HCT116 (cell line): ENCODE results near the gene HLA-DOA. TPM values are rescaled to one million over a fixed set of nuclear protein-coding genes. Genes with fewer than 3 reads are reported as not detected.

ENCODE experiments used
- ATAC-seq: fragments of 200-7000 bp; cut with Tn5 transposase; 2 replicates; pipeline ENCODE4 v1.9.1; 2020; ENCODE audit warnings: mild to moderate bottlenecking, moderate library complexity
- BruUV-seq: library from RNA; stranded (reverse); fragments of 400-500 nt; replicated peaks from 2 replicates; lab custom pipeline; 2021; lab: Mats Ljungman, UMichigan
- CTCF ChIA-PET: fragments of 300-600 bp; sonication (Branson Sonifier 250); formaldehyde crosslinking; loops from one replicate; lab custom pipeline; 2021; ENCODE audit warnings: antibody characterized with exemption; lab: Charles Lee
- POLR2A ChIA-PET: fragments of 300-600, 350-600 bp; sonication (Branson Sonifier 250); formaldehyde crosslinking; loops from one replicate; lab custom pipeline; 2021; ENCODE audit warnings: antibody characterized with exemption; lab: Charles Lee
- RAD21 ChIA-PET, 2 experiments: fragments of 300-600 bp; sonication (Branson Sonifier 250); formaldehyde crosslinking; loops; one replicate each; lab custom pipeline; 2023; ENCODE audit warnings: low total read pairs in 2 of 2; ENCODE audit not compliant: uncharacterized antibody in 2 of 2, unreplicated experiment in 2 of 2, low non-redundant PET in 1 of 2; lab: Charles Lee
- DNase-seq: peaks from one replicate; pipeline ENCODE4 v3.0.0-alpha.2; 2010; ENCODE audit warnings: low read depth, low spot score
- H2AFZ ChIP-seq: fragments of 200-600 bp; shearing (Covaris generic), sonication (generic); 2 replicates; pipeline ENCODE4 v1.6.1; 2017; ENCODE audit warnings: low read depth, mixed run types, mixed read lengths, antibody characterized with exemption, low read length; ENCODE audit not compliant: poor library complexity, severe bottlenecking
- H3K27ac ChIP-seq: 2 replicates; pipeline ENCODE4 v1.5.1; 2012; ENCODE audit warnings: low read depth, low read length
- H3K27me3 ChIP-seq: fragments of 200-600 bp; sonication (generic); 2 replicates; pipeline ENCODE4 v1.6.1; 2016; ENCODE audit warnings: mixed run types, low read length, mixed read lengths; ENCODE audit not compliant: insufficient read depth
- H3K36me3 ChIP-seq, 2 experiments: fragments of 200-500 bp in 1 of 2; fragments of 200-600 bp in 1 of 2; sonication (Bioruptor generic) in 1 of 2; sonication (generic) in 1 of 2; 2 replicates each; pipeline versions ENCODE4 v1.5.1 to v1.6.1; 2014 to 2016; ENCODE audit warnings: low read length in 2 of 2, inconsistent platforms in 1 of 2, mixed read lengths in 1 of 2, mixed run types in 1 of 2; ENCODE audit not compliant: insufficient read depth in 2 of 2, control insufficient read depth in 1 of 2
- H3K4me1 ChIP-seq, 2 experiments: fragments of 200-600 bp in 1 of 2; sonication (generic) in 1 of 2; 2 replicates each; pipeline versions ENCODE4 v1.5.1 to v1.6.1; 2012 to 2017; ENCODE audit warnings: low read length in 2 of 2, inconsistent platforms in 1 of 2, mild to moderate bottlenecking in 1 of 2, mixed read lengths in 1 of 2, mixed run types in 1 of 2, moderate library complexity in 1 of 2; ENCODE audit not compliant: insufficient read depth in 2 of 2, control insufficient read depth in 1 of 2
- H3K4me2 ChIP-seq: fragments of 200-600 bp; sonication (generic); 2 replicates; pipeline ENCODE4 v1.6.1; 2017; ENCODE audit warnings: mixed run types, low read length, mixed read lengths
- H3K4me3 ChIP-seq, 2 experiments: fragments of 200-600 bp in 1 of 2; sonication (generic) in 1 of 2; replicated peaks in 1 of 2; 2 replicates each; pipeline ENCODE4 v1.5.1; 2011 to 2016; ENCODE audit warnings: low read length in 2 of 2, control low read depth in 1 of 2, low read depth in 1 of 2, mild to moderate bottlenecking in 1 of 2, mixed read lengths in 1 of 2, mixed run types in 1 of 2
- H3K79me2 ChIP-seq: fragments of 200-600 bp; sonication (generic); 2 replicates; pipeline ENCODE4 v1.6.1; 2017; ENCODE audit warnings: mild to moderate bottlenecking, mixed run types, low read length, moderate library complexity, mixed read lengths; ENCODE audit not compliant: insufficient read depth
- H3K9ac ChIP-seq: fragments of 200-600 bp; sonication (generic); 2 replicates; pipeline ENCODE4 v1.6.1; 2016; ENCODE audit warnings: low read length, mixed read lengths
- H3K9me2 ChIP-seq: fragments of 200-600 bp; sonication (generic), shearing (Covaris generic); 2 replicates; pipeline ENCODE4 v1.6.1; 2017; ENCODE audit warnings: mixed run types, mild to moderate bottlenecking, moderate library complexity; ENCODE audit not compliant: insufficient read depth
- H3K9me3 ChIP-seq, 2 experiments: fragments of 200-500 bp in 1 of 2; fragments of 200-600 bp in 1 of 2; sonication (Bioruptor generic) in 1 of 2; sonication (generic) in 1 of 2; 2 replicates each; pipeline ENCODE4 v1.6.1; 2014 to 2017; ENCODE audit warnings: low read length in 2 of 2, mixed read lengths in 2 of 2, inconsistent platforms in 1 of 2, low read depth in 1 of 2, mild to moderate bottlenecking in 1 of 2, mixed run types in 1 of 2, moderate library complexity in 1 of 2; ENCODE audit not compliant: control insufficient read depth in 1 of 2, insufficient read depth in 1 of 2
- H4K20me1 ChIP-seq: fragments of 200-600 bp; sonication (generic), shearing (Covaris generic); 2 replicates; pipeline ENCODE4 v1.6.1; 2017; ENCODE audit warnings: mixed run types, mild to moderate bottlenecking, moderate library complexity; ENCODE audit not compliant: insufficient read depth
- POLR2A ChIP-seq: IDR thresholded peaks from 2 replicates; pipeline ENCODE4 v1.7.0; 2011; ENCODE audit warnings: borderline replicate concordance; ENCODE audit not compliant: insufficient read depth, insufficient read length; ENCODE audit errors: extremely low read depth
- POLR2AphosphoS5 ChIP-seq: IDR thresholded peaks from 2 replicates; pipeline ENCODE4 v1.6.1; 2011; ENCODE audit warnings: mild to moderate bottlenecking, low read depth, low read length, moderate library complexity
- TCF7L2 ChIP-seq: IDR thresholded peaks from 2 replicates; pipeline ENCODE4 v1.7.0; 2011; ENCODE audit warnings: borderline replicate concordance, inconsistent platforms; ENCODE audit not compliant: insufficient read depth, insufficient read length; ENCODE audit errors: extremely low read depth
- YY1 ChIP-seq: IDR thresholded peaks from 2 replicates; pipeline ENCODE4 v1.6.1; 2011; ENCODE audit warnings: low read length, low read depth, moderate library complexity, mild to moderate bottlenecking; ENCODE audit not compliant: insufficient replicate concordance; ENCODE audit errors: extremely low read depth
- ZFX ChIP-seq: fragments of 450-650 bp; IDR thresholded peaks from 2 replicates; pipeline ENCODE4 v1.6.1; 2017
- intact Hi-C: fragments of 100-400 bp; cut with micrococcal nuclease; formaldehyde crosslinking; loops from 2 replicates; pipeline ENCODE4 v1.10.0; 2022
- total RNA-seq: library from RNA; stranded (reverse); gene quantifications from one replicate; pipeline ENCODE4 v1.2.1, GENCODE V29; 2021; ENCODE audit not compliant: unreplicated experiment
- TF ChIP-seq, protein P1 (sequence below): IDR thresholded peaks from 2 replicates; pipeline ENCODE4 v1.6.1; 2012
- TF ChIP-seq, protein P2 (sequence below): IDR thresholded peaks from 2 replicates; pipeline ENCODE4 v1.6.1; 2012

Gene HLA-DOA
- total RNA-seq, 1 experiment from 2014 or later, result 0.39 TPM

DNA sequence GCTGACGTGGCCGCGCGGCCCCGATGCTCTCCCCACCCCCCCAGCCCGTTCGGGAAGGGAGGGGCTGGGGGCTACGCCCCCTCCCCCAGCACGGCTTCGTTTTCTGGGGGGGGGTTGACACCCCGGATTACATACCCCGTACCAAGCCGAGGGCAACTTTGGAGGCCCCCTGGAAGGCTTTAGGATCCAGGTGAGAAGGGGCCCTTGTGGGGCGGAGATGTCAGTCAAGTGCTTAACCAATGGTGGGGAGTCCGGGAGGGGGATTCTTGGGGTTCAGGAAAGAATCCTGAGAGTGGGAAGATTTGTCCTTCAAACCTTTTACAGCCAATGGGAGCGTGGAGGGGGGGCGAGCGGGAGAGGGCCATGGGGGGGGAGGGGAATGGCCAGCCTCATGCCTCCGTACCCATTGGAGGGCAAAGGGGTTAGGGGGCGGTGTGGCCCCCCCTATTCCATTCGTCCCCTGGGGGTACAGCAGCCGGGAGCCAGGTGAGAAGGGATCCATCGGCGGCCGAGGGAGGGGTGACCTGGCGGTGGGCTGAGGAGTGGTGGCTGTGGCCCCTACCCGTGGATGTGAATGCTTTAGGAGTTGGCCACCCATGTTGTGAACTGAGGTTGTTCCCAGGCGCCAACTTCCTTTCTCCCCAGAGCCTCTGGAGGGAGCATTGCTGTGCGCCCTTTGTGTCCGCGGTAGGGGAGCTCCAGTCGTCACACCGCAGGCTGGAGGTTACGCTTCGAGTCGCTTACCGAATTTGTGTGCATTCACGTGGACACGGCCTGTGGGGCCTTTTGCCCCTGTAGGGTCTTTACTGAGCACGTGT is 40.3 kb downstream of the HLA-DOA start:
- H3K36me3 ChIP-seq, result peaks cover 9 to 18% of the 10 kb centered on the region in 2 experiments
- peaks cover 10 to 54% of the 10 kb centered on the region in 2 experiments for H3K4me1 ChIP-seq
- H3K4me3 ChIP-seq, result peak overlapping the region; percentile 82 to 92
- no peaks in the 10 kb centered on the region for H3K9me3 ChIP-seq
- DNase-seq (peak; percentile 57), ATAC-seq (peak; percentile 29)
- TF ChIP-seq POLR2A, result peak; percentile 3
- TF ChIP-seq, protein P1, sequence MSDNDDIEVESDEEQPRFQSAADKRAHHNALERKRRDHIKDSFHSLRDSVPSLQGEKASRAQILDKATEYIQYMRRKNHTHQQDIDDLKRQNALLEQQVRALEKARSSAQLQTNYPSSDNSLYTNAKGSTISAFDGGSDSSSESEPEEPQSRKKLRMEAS, result no peak
- H3K4me2 ChIP-seq, result peak overlapping the region; percentile 84
- H3K79me2 ChIP-seq, result peaks cover 64% of the 10 kb centered on the region
- H4K20me1 ChIP-seq, result peaks cover 16% of the 10 kb centered on the region; the same call in 1 of the 2 replicates
- no peaks in the 10 kb centered on the region for H3K27me3 ChIP-seq
- no peaks in the 10 kb centered on the region for H3K9me2 ChIP-seq
- intact Hi-C loops, result loop anchor here (5.0 kb wide), 1 partner anchor 82 kb away; no protein-coding TSS in a partner anchor
- no TSS peak for BruUV-seq
- H2AFZ ChIP-seq, result no peak overlapping the region
- ChIA-PET RAD21 (interaction anchor here in 1 of 2 experiments (0.6 kb wide), 1 partner anchor 108 kb away, joined by 3 read pairs; no protein-coding TSS in a partner anchor), CTCF (interaction anchor here (1.4 to 7.8 kb wide), 4 partner anchors 12 to 101 kb away, joined by 5 to 73 read pairs (median 11); partner anchors contain the start of gene HLA-DMA), POLR2A (interaction anchor here (0.6 to 8.1 kb wide), 8 partner anchors 13 to 1740 kb away, joined by 3 to 227 read pairs (median 4); partner anchors contain the start of genes HLA-DMA, HLA-DMB, RPS18 and VPS52)
- H3K27ac ChIP-seq, result peak overlapping the region; percentile 97
- peak overlapping the region; percentile 92 for H3K9ac ChIP-seq

DNA sequence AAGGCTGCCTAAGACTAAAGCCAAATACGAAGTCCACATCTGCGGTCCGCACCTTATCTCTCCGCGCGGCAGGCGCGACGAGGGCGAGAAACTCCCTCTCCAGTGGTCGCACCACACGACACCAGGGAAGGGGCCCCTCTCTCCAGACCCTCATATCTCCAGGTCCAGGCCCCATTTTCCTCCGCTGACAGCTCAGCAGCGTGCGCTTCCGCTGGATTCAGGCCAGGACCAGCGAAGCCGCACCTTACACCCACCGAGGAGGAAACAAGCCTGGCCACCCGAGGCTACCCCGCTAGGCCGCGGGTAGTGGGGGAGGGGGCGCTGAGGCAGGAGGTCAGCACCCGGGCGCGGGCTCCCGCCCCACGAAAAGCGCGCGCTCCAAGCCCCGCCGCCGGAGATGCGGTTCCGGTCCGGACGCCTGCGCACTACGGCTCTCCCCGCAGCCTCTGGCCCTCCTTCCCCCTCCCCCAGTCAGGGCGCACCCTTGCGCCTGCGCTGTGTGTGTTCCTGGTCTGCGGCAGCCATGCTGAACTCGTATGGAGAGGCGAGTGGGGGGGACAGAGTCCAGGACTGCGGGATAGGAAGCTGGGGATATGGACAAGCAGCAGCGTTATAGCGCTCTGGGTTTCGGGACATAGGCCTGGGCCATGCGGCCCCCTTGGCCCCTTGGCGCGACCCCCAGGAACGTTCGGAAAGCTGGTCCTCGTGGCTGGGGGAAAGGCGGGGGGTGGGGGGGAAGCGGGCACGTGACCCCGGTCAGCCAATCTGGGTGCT is 41.1 kb downstream of the HLA-DOA start, which contains the start of gene BRD2:
TSS of gene BRD2 (plus strand) at position 502 of the 774 bp plus-strand sequence. CDS start 4,305 bp downstream, outside the sequence.
- TF ChIP-seq POLR2A, result peak; percentile 63
- no peak for TF ChIP-seq TCF7L2
- TF ChIP-seq, protein P2, sequence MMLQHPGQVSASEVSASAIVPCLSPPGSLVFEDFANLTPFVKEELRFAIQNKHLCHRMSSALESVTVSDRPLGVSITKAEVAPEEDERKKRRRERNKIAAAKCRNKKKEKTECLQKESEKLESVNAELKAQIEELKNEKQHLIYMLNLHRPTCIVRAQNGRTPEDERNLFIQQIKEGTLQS, result no peak
- peak; percentile 88 for TF ChIP-seq ZFX
- peak; percentile 57 for TF ChIP-seq POLR2AphosphoS5
- TF ChIP-seq YY1, result peak; percentile 88
- peaks cover 10 to 46% of the 10 kb centered on the region in 2 experiments for H3K4me1 ChIP-seq
- H3K27ac ChIP-seq, result peak within 1 kb of the TSS; percentile 97
- intact Hi-C loops, result loop anchor here (5.0 kb wide), 1 partner anchor 81 kb away; no protein-coding TSS in a partner anchor
- H3K9me2 ChIP-seq, result no peaks in the 10 kb centered on the region
- H3K9ac ChIP-seq, result peak within 1 kb of the TSS; percentile 92
- H3K4me3 ChIP-seq, result peak within 1 kb of the TSS; percentile 82 to 92
- no peaks in the 10 kb centered on the region for H3K9me3 ChIP-seq
- DNase-seq (peak; percentile 93), ATAC-seq (peak; percentile 45)
- peaks cover 64% of the 10 kb centered on the region for H3K79me2 ChIP-seq
- no peak within 1 kb of the TSS for H2AFZ ChIP-seq
- H3K36me3 ChIP-seq, result peaks cover 1 to 10% of the 10 kb centered on the region in 2 experiments; a peak in 3 of 4 replicates
- H3K27me3 ChIP-seq, result no peaks in the 10 kb centered on the region
- TSS peak; percentile 51 for BruUV-seq
- ChIA-PET RAD21 (interaction anchor here (0.6 to 1.6 kb wide), 3 partner anchors 16 to 776 kb away, joined by 3 to 8 read pairs (median 4); no protein-coding TSS in a partner anchor), POLR2A (interaction anchor here (0.6 to 8.1 kb wide), 6 partner anchors 12 to 1741 kb away, joined by 3 to 227 read pairs (median 28); partner anchors contain the start of genes HLA-DMA and HLA-DMB), CTCF (interaction anchor here (1.3 to 7.8 kb wide), 5 partner anchors 11 to 100 kb away, joined by 3 to 73 read pairs (median 5); partner anchors contain the start of gene HLA-DMA)
- peaks cover 8% of the 10 kb centered on the region; the same call in 1 of the 2 replicates for H4K20me1 ChIP-seq
- H3K4me2 ChIP-seq, result peak within 1 kb of the TSS; percentile 84
